ENCODE results near the gene BAZ1A.
"Not testable (repeated sequence)": the region's sequence is repeated elsewhere in the genome, so short reads cannot be mapped to it uniquely, and the experiment has no call there.

BAZ1A gene

GRCh38 chr14:34858765-34859164 is 16.4 kb downstream of the BAZ1A start:
- no peak for DNase-seq
- intact Hi-C loops (cut with DNase I): no loop called here

GRCh38 chr14:34857689-34858449 is 17.3 kb downstream of the BAZ1A start:
- no peak for DNase-seq

GRCh38 chr14:34853041-34853440 is 22.1 kb downstream of the BAZ1A start:
- DNase-seq: no peak
- intact Hi-C loops (cut with DNase I): no loop called here

More at GRCh38 chr14:34857689-34858449, 17.3 kb downstream of the BAZ1A start:
- intact Hi-C loops (cut with DNase I): no loop called here

- DNase-seq: no peak
- intact Hi-C loops (cut with DNase I): no loop called here
Observed at GRCh38 chr14:34851395-34851794, 23.8 kb downstream of the BAZ1A start.

GRCh38 chr14:34845869-34846268 is 29.3 kb downstream of the BAZ1A start:
- DNase-seq: no peak
- intact Hi-C loops (cut with DNase I): no loop called here

GRCh38 chr14:34843011-34843554 is 32.1 kb downstream of the BAZ1A start:
- intact Hi-C loops (cut with DNase I): no loop called here
- peak in 6 of 42 donors; percentile 2 to 26 (median 9) for DNase-seq

GRCh38 chr14:34837801-34838322 is 37.3 kb downstream of the BAZ1A start:
- intact Hi-C loops (cut with DNase I): no loop called here
- DNase-seq: no peak

- intact Hi-C loops (cut with DNase I): no loop called here
- no peak for DNase-seq
Observed at GRCh38 chr14:34835312-34835711, 39.8 kb downstream of the BAZ1A start.

GRCh38 chr14:34833549-34834523 is 41.3 kb downstream of the BAZ1A start:
- no peak for DNase-seq
- intact Hi-C loops (cut with DNase I): no loop called here

GRCh38 chr14:34826661-34827060 is 48.5 kb downstream of the BAZ1A start:
- intact Hi-C loops (cut with DNase I): no loop called here
- no peak for DNase-seq

- intact Hi-C loops (cut with DNase I): no loop called here
- DNase-seq: no peak
Observed at GRCh38 chr14:34824826-34825225, 50.3 kb downstream of the BAZ1A start.

GRCh38 chr14:34824256-34824655 is 50.9 kb downstream of the BAZ1A start:
- intact Hi-C loops (cut with DNase I): no loop called here
- DNase-seq: no peak

GRCh38 chr14:34817768-34818167 is 57.4 kb downstream of the BAZ1A start:
- no peak for DNase-seq
- intact Hi-C loops (cut with DNase I): no loop called here

GRCh38 chr14:34810028-34810427 is 65.1 kb downstream of the BAZ1A start:
- intact Hi-C loops (cut with DNase I): no loop called here
- no peak for DNase-seq

- DNase-seq: no peak
- intact Hi-C loops (cut with DNase I): no loop called here
Observed at GRCh38 chr14:34806257-34806656, 68.9 kb downstream of the BAZ1A start.

- DNase-seq: no peak
- intact Hi-C loops (cut with DNase I): no loop called here
Observed at GRCh38 chr14:34804933-34805332, 70.2 kb downstream of the BAZ1A start.

GRCh38 chr14:34798861-34799260 is 76.3 kb downstream of the BAZ1A start:
- intact Hi-C loops (cut with DNase I): not testable (repeated sequence)

GRCh38 chr14:34797747-34798583 is 77.2 kb downstream of the BAZ1A start:
- no peak for DNase-seq
- intact Hi-C loops (cut with DNase I): no loop called here

More at GRCh38 chr14:34798861-34799260, 76.3 kb downstream of the BAZ1A start:
- DNase-seq: not testable (repeated sequence)

GRCh38 chr14:34796902-34797301 is 78.3 kb downstream of the BAZ1A start:
- no peak for DNase-seq
- intact Hi-C loops (cut with DNase I): no loop called here

All from head of caudate nucleus (tissue), 42 donors.